ENCODE measurements around the gene OSBPL9.

- TF ChIP-seq, protein P1, sequence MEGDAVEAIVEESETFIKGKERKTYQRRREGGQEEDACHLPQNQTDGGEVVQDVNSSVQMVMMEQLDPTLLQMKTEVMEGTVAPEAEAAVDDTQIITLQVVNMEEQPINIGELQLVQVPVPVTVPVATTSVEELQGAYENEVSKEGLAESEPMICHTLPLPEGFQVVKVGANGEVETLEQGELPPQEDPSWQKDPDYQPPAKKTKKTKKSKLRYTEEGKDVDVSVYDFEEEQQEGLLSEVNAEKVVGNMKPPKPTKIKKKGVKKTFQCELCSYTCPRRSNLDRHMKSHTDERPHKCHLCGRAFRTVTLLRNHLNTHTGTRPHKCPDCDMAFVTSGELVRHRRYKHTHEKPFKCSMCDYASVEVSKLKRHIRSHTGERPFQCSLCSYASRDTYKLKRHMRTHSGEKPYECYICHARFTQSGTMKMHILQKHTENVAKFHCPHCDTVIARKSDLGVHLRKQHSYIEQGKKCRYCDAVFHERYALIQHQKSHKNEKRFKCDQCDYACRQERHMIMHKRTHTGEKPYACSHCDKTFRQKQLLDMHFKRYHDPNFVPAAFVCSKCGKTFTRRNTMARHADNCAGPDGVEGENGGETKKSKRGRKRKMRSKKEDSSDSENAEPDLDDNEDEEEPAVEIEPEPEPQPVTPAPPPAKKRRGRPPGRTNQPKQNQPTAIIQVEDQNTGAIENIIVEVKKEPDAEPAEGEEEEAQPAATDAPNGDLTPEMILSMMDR (IDR thresholded peaks at IDR 0.05 in 2 of 3, conservative IDR thresholded peaks at IDR 0.05 in 1 of 3; ENCODE audit: borderline replicate concordance in 1 of 3, insufficient read depth in 1 of 3, low read depth in 2 of 3, low read length in 2 of 3): no peak
- TF ChIP-seq EZH2phosphoT487 (IDR thresholded peaks at IDR 0.05; ENCODE audit: borderline replicate concordance) (no peak), ZBTB33 (IDR thresholded peaks at IDR 0.05; ENCODE audit: extremely low read depth, insufficient replicate concordance, low read length) (no peak), REST (IDR thresholded peaks at IDR 0.05; ENCODE audit: low read depth) (no peak), POLR2AphosphoS5 (IDR thresholded peaks at IDR 0.05; ENCODE audit: low read depth, low read length) (no peak)
- TF ChIP-seq, protein P2, sequence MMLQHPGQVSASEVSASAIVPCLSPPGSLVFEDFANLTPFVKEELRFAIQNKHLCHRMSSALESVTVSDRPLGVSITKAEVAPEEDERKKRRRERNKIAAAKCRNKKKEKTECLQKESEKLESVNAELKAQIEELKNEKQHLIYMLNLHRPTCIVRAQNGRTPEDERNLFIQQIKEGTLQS (IDR thresholded peaks at IDR 0.05): no peak
Observed at GRCh38 chr1:51735746-51736254, 118.9 kb downstream of the OSBPL9 start.
